ENCODE results near the gene ENPEP. TPM values are rescaled to one million over a fixed set of nuclear protein-coding genes. Genes with fewer than 3 reads are reported as not detected.

ENPEP gene
- total and polyA plus RNA-seq, 2 experiments from 2014 or later: 3.7 to 8.7 TPM

- WGBS (ENCODE audit: low lambda C conversion rate, missing lambda C conversion rate): 94% methylated on average over 20 of the region's 20 CpGs
- peaks cover 2% of the 10 kb centered on the region for H3K27me3 ChIP-seq
- no peak overlapping the region for H3K4me3 ChIP-seq
- H3K79me2 ChIP-seq: peaks cover 25% of the 10 kb centered on the region
- H3K9me3 ChIP-seq (ENCODE audit: low read depth): no peaks in the 10 kb centered on the region
- no peaks in the 10 kb centered on the region for H3K9me2 ChIP-seq (replicated peaks; ENCODE audit: insufficient read depth)
- DNase-seq (ENCODE audit: low spot score): no peak
- H3K27ac ChIP-seq: no peak overlapping the region
- TF ChIP-seq CTCF (IDR thresholded peaks at IDR 0.05; ENCODE audit: poor library complexity) (no peak), EZH2phosphoT487 (IDR thresholded peaks at IDR 0.05; ENCODE audit: low read depth, severe bottlenecking, unreplicated experiment) (no peak), EZH2 (IDR thresholded peaks at IDR 0.05; ENCODE audit: borderline replicate concordance) (no peak)
- H3K4me2 ChIP-seq: no peak overlapping the region
- no peaks in the 10 kb centered on the region for H3K4me1 ChIP-seq (ENCODE audit: insufficient read depth)
- H3K36me3 ChIP-seq (replicated peaks; ENCODE audit: insufficient read depth, low read depth): no peaks in the 10 kb centered on the region
- no peak overlapping the region for H2AFZ ChIP-seq
- no peaks in the 10 kb centered on the region for H4K20me1 ChIP-seq (ENCODE audit: insufficient read depth, poor library complexity, severe bottlenecking)
Observed at GRCh38 chr4:110610620-110610939, 134.6 kb downstream of the ENPEP start.

- no peaks in the 10 kb centered on the region for H3K36me3 ChIP-seq (replicated peaks; ENCODE audit: insufficient read depth, low read depth)
- DNase-seq (ENCODE audit: low spot score): no peak
- no peak overlapping the region for H2AFZ ChIP-seq
- no peak overlapping the region for H3K4me2 ChIP-seq
- no peaks in the 10 kb centered on the region for H3K9me2 ChIP-seq (replicated peaks; ENCODE audit: insufficient read depth)
- H3K27me3 ChIP-seq: peaks cover 2% of the 10 kb centered on the region
- H3K27ac ChIP-seq: no peak overlapping the region
- no peak overlapping the region for H3K4me3 ChIP-seq
- TF ChIP-seq CTCF (IDR thresholded peaks at IDR 0.05; ENCODE audit: poor library complexity) (no peak), EZH2 (IDR thresholded peaks at IDR 0.05; ENCODE audit: borderline replicate concordance) (no peak), EZH2phosphoT487 (IDR thresholded peaks at IDR 0.05; ENCODE audit: low read depth, severe bottlenecking, unreplicated experiment) (no peak)
- H4K20me1 ChIP-seq (ENCODE audit: insufficient read depth, poor library complexity, severe bottlenecking): no peaks in the 10 kb centered on the region
- 95% methylated on average over 46 of the region's 54 CpGs for WGBS (ENCODE audit: low lambda C conversion rate, missing lambda C conversion rate)
- H3K79me2 ChIP-seq: peaks cover 25% of the 10 kb centered on the region
- H3K4me1 ChIP-seq (ENCODE audit: insufficient read depth): peaks cover 4% of the 10 kb centered on the region
- no peaks in the 10 kb centered on the region for H3K9me3 ChIP-seq (ENCODE audit: low read depth)
Observed at GRCh38 chr4:110610940-110611831, 135.2 kb downstream of the ENPEP start.

GRCh38 chr4:110611968-110612447 is 136.1 kb downstream of the ENPEP start:
- DNase-seq (ENCODE audit: low spot score): no peak
- no peak for TF ChIP-seq CTCF (IDR thresholded peaks at IDR 0.05; ENCODE audit: poor library complexity)
- no peak for TF ChIP-seq EZH2phosphoT487 (IDR thresholded peaks at IDR 0.05; ENCODE audit: low read depth, severe bottlenecking, unreplicated experiment)
- TF ChIP-seq EZH2 (IDR thresholded peaks at IDR 0.05; ENCODE audit: borderline replicate concordance): no peak
- WGBS (ENCODE audit: low lambda C conversion rate, missing lambda C conversion rate): 94% methylated on average over 30 of the region's 30 CpGs
- Histone ChIP-seq H3K4me3 (no peak overlapping the region), H2AFZ (no peak overlapping the region), H3K9me3 (ENCODE audit: low read depth) (no peaks in the 10 kb centered on the region), H4K20me1 (ENCODE audit: insufficient read depth, poor library complexity, severe bottlenecking) (no peaks in the 10 kb centered on the region), H3K9me2 (replicated peaks; ENCODE audit: insufficient read depth) (no peaks in the 10 kb centered on the region), H3K79me2 (peaks cover 33% of the 10 kb centered on the region), H3K4me1 (ENCODE audit: insufficient read depth) (peaks cover 11% of the 10 kb centered on the region), H3K4me2 (no peak overlapping the region), H3K27ac (no peak overlapping the region), H3K27me3 (peaks cover 6% of the 10 kb centered on the region), H3K36me3 (replicated peaks; ENCODE audit: insufficient read depth, low read depth) (no peaks in the 10 kb centered on the region)

All from hepatocyte (in vitro differentiated cells).